Ectodermal cell (in vitro differentiated cells): ENCODE results near the gene OR51B6. TPM values are rescaled to one million over a fixed set of nuclear protein-coding genes. Genes with fewer than 3 reads are reported as not detected.
"Not testable (repeated sequence)": the region's sequence is repeated elsewhere in the genome, so short reads cannot be mapped to it uniquely, and the experiment has no call there.

Experiments
- H3K27ac ChIP-seq: 2 replicates; pipeline ENCODE4 v1.7.0; 2013; ENCODE audit warnings: mild to moderate bottlenecking, low read depth, low read length; ENCODE audit not compliant: insufficient read depth, poor library complexity, severe bottlenecking
- H3K27me3 ChIP-seq: 2 replicates; pipeline ENCODE4 v1.7.0; 2013; ENCODE audit warnings: mild to moderate bottlenecking, low read length; ENCODE audit not compliant: insufficient read depth, control insufficient read depth, poor library complexity, severe bottlenecking
- H3K36me3 ChIP-seq: one replicate; pipeline ENCODE4 v1.7.0; 2013; ENCODE audit warnings: low read length; ENCODE audit not compliant: control insufficient read depth, insufficient read depth
- H3K4me1 ChIP-seq: one replicate; pipeline ENCODE4 v1.7.0; 2013; ENCODE audit warnings: low read length; ENCODE audit not compliant: control insufficient read depth, insufficient read depth
- H3K4me3 ChIP-seq: 2 replicates; pipeline ENCODE4 v1.7.0; 2013; ENCODE audit warnings: low read depth, low read length, control low read depth; ENCODE audit not compliant: insufficient read depth
- H3K9me3 ChIP-seq: 2 replicates; pipeline ENCODE4 v1.7.0; 2013; ENCODE audit warnings: mild to moderate bottlenecking, low read length, moderate library complexity; ENCODE audit not compliant: control insufficient read depth
- WGBS, 2 experiments: methylation state at CpG; one replicate each; pipeline ENCODE4 v1.1.7; 2013; ENCODE audit warnings: missing lambda C conversion rate in 2 of 2; 5-methylcytosine and 5-hydroxymethylcytosine counted together
- polyA plus RNA-seq, 4 experiments: library from polyadenylated mRNA; stranded (reverse); fragments of 50-300 nt; gene quantifications; one replicate each; pipeline ENCODE4 v1.2.3, GENCODE V29; 2013

The OR51B6 gene
- not detected for polyA plus RNA-seq (2013, experiment 1 of 4)
- not detected for polyA plus RNA-seq (2013, experiment 2 of 4)
- polyA plus RNA-seq (2013, experiment 3 of 4), result not detected
- not detected for polyA plus RNA-seq (2013, experiment 4 of 4)

GRCh38 chr11:5351208-5351607 lies at the start of gene OR51B6:
TSS of gene OR51B6 (plus strand) at chr11:5351508. CDS start at chr11:5351508, 0 bp downstream.
- Histone ChIP-seq H3K27me3 (no peaks in the 10 kb centered on the region), H3K9me3 (no peaks in the 10 kb centered on the region), H3K4me1 (no peaks in the 10 kb centered on the region), H3K27ac (no peak within 1 kb of the TSS), H3K4me3 (no peak within 1 kb of the TSS), H3K36me3 (no peaks in the 10 kb centered on the region)
- WGBS, 2 experiments, result 73% methylated on average over 1 of the region's 1 CpG; no CpG with 5 or more reads in 1 of the 2 experiments

GRCh38 chr11:5301846-5302245 lies 49.5 kb upstream of the OR51B6 start, which contains the start of gene OR51B4:
TSS of gene OR51B4 (minus strand) at chr11:5301946. CDS start at chr11:5301946, 0 bp downstream.
- Histone ChIP-seq H3K4me1 (no peaks in the 10 kb centered on the region), H3K9me3 (no peaks in the 10 kb centered on the region), H3K4me3 (no peak within 1 kb of the TSS), H3K27ac (no peak within 1 kb of the TSS), H3K27me3 (no peaks in the 10 kb centered on the region), H3K36me3 (no peaks in the 10 kb centered on the region)
- WGBS, 2 experiments, result 95 to 97% methylated on average over 2 of the region's 2 CpGs

DNA sequence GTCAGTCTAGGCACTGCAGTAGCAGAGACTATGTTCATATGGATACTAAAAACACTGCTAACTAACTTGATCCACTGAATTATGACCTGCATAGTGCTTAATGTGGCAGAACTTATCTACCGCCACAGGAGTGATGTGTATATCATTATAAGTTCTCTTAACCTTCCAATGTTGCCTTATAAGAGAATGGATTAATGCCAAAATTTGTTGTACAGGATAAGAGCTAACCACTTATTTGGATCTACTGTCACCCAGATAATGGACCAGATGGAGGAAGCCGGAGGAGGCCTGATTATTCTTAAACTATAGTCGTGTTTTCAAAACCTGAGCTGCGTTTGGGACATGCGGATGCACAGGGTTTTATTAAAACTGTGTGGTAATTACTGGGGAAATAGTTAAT lies 47.7 kb upstream of the OR51B6 start:
- Histone ChIP-seq H3K36me3 (no peaks in the 10 kb centered on the region), H3K4me1 (no peaks in the 10 kb centered on the region), H3K4me3 (no peak overlapping the region), H3K9me3 (no peaks in the 10 kb centered on the region), H3K27ac (no peak overlapping the region), H3K27me3 (no peaks in the 10 kb centered on the region)
- 96 to 99% methylated on average over 3 to 4 of the region's 5 CpGs for WGBS, 2 experiments

GRCh38 chr11:5304046-5304445 lies 47.3 kb upstream of the OR51B6 start:
- Histone ChIP-seq H3K27ac (no peak overlapping the region), H3K4me1 (no peaks in the 10 kb centered on the region), H3K27me3 (no peaks in the 10 kb centered on the region), H3K36me3 (no peaks in the 10 kb centered on the region), H3K4me3 (no peak overlapping the region), H3K9me3 (no peaks in the 10 kb centered on the region)
- 100% methylated on average over 1 of the region's 1 CpG; no CpG with 5 or more reads in 1 of the 2 experiments for whole genome bisulfite sequencing, 2 experiments

- 94 to 100% methylated on average over 1 to 2 of the region's 2 CpGs for WGBS, 2 experiments
- no peak overlapping the region for H3K4me3 ChIP-seq
- H3K9me3 ChIP-seq, result no peaks in the 10 kb centered on the region
- H3K27me3 ChIP-seq, result no peaks in the 10 kb centered on the region
- H3K27ac ChIP-seq, result no peak overlapping the region
- no peaks in the 10 kb centered on the region for H3K4me1 ChIP-seq
- H3K36me3 ChIP-seq, result no peaks in the 10 kb centered on the region
Measured at GRCh38 chr11:5307256-5308019, 43.9 kb upstream of the OR51B6 start.

DNA sequence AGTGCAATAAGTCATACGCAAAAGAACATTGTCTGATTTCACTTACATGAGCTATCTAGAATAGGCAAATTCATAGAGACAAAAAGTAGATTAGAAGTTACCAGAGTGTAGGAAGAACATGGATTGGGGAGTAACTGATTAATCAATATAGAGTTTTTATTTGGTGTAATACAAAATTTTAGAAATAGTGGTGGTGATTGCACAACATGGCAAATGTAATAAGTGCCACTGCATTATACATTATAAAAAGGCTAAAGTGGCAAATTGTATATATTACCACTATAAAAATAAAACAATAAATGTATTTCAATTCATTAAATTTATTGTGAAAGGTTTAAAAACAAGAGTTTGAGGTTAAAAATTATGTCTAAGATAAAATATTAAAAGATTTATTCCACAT lies 40.9 kb upstream of the OR51B6 start:
- no peak overlapping the region for H3K27ac ChIP-seq
- no peaks in the 10 kb centered on the region for H3K36me3 ChIP-seq
- 100% methylated on average over 1 of the region's 1 CpG; no CpG with 5 or more reads in 1 of the 2 experiments for WGBS, 2 experiments
- no peaks in the 10 kb centered on the region for H3K27me3 ChIP-seq
- H3K4me1 ChIP-seq, result no peaks in the 10 kb centered on the region
- no peak overlapping the region for H3K4me3 ChIP-seq
- H3K9me3 ChIP-seq, result no peaks in the 10 kb centered on the region

DNA sequence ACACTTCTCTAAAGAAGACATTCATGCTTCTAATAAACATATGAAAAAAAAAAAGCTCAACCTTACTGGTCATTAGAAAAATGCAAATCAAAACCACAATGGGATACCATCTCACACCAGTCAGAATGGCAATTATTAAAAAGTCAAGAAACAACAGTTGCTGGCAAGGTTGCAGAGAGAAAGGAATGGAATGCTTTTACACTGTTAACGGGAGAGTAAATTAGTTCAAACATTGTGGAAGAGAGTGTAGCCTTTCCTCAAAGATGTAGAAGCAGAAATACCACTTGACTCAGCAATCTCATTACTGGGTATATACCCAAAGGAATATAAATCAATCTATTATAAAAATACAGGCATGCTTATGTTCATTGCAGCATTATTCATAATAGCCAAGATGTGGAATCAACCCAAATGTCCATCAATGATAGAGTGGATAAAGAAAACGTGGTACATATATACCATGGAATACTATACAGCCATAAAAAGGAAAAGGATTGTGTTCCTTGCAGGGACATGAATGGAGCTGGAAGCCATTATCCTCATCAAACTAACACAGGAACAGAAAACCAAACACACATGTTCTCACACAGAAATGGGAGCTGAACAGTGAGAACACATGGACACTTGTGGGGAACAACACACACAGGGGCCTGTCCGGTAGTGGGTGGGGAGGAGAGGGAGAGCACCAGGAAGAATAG lies 37.8 kb upstream of the OR51B6 start:
- H3K36me3 ChIP-seq, H3K27me3 ChIP-seq, H3K9me3 ChIP-seq, H3K4me1 ChIP-seq, H3K4me3 ChIP-seq, H3K27ac ChIP-seq: not testable (repeated sequence)
- 89 to 98% methylated on average over 2 to 3 of the region's 3 CpGs for WGBS, 2 experiments

GRCh38 chr11:5317292-5317691 lies 34.0 kb upstream of the OR51B6 start:
- 88 to 94% methylated on average over 4 to 5 of the region's 5 CpGs for WGBS, 2 experiments

DNA sequence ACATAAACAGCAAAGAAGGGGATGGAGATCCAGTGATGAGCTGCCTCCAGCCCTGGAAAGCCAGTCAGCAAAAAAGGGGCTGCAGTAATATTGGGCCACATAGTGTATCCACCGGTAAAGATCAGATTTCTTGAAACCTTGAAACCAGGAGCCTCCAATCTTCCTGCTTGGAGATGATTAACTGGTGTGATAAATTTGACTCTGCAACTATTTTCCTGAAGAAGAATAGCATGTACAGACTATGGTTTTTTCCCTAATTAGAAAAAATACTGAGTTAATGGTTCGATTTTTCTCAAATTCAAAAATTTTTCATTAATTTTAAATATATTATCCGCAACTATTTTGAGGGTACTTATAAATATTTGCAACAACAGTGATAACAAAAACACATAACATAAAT lies 27.1 kb upstream of the OR51B6 start, which contains the start of gene OR51B2:
TSS of gene OR51B2 (minus strand) at position 101 of the 400 bp plus-strand sequence. CDS start at position 101, 0 bp downstream.
- no peak within 1 kb of the TSS for H3K4me3 ChIP-seq
- no peaks in the 10 kb centered on the region for H3K4me1 ChIP-seq
- WGBS, 2 experiments, result 83 to 91% methylated on average over 1 of the region's 3 CpGs
- no peaks in the 10 kb centered on the region for H3K36me3 ChIP-seq
- H3K27me3 ChIP-seq, result no peaks in the 10 kb centered on the region
- no peaks in the 10 kb centered on the region for H3K9me3 ChIP-seq
- no peak within 1 kb of the TSS for H3K27ac ChIP-seq

More at GRCh38 chr11:5317292-5317691, 34.0 kb upstream of the OR51B6 start:
- no peak overlapping the region for H3K27ac ChIP-seq
- no peaks in the 10 kb centered on the region for H3K36me3 ChIP-seq
- H3K4me1 ChIP-seq, result no peaks in the 10 kb centered on the region
- H3K4me3 ChIP-seq, result no peak overlapping the region
- H3K27me3 ChIP-seq, result no peaks in the 10 kb centered on the region
- no peaks in the 10 kb centered on the region for H3K9me3 ChIP-seq

DNA sequence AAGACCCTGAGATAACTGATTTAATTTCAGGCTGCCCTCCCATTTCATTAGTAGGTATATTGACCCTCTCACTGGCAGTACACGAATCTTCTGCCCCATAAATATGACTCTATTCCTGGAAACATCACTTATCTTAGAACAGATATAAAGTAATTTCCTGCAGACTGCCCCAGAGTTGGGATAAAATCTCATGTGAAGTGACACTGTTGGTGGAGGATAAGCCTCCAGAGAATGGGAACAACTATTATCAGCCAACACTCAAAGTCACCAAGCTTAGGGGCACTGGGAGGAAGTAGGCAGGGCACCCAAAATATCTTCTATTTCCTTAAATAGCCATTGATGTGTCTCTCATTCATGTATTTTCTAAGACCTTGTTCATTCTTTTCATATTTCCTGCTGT lies 16.1 kb upstream of the OR51B6 start:
- 88 to 91% methylated on average over 1 of the region's 1 CpG for WGBS, 2 experiments
- no peaks in the 10 kb centered on the region for H3K9me3 ChIP-seq
- H3K27me3 ChIP-seq, result no peaks in the 10 kb centered on the region
- no peaks in the 10 kb centered on the region for H3K36me3 ChIP-seq
- no peak overlapping the region for H3K27ac ChIP-seq
- no peak overlapping the region for H3K4me3 ChIP-seq
- no peaks in the 10 kb centered on the region for H3K4me1 ChIP-seq
